ENCODE data around the gene ATP11A. TPM values are rescaled to one million over a fixed set of nuclear protein-coding genes. Genes with fewer than 3 reads are reported as not detected.

Gene ATP11A
- total and polyA plus RNA-seq, 2 experiments from 2014 or later = 12.3 to 52.6 TPM

GRCh38 chr13:112820318-112820717 is 130.5 kb downstream of the ATP11A start:
- Histone ChIP-seq H3K27me3 (ENCODE audit: insufficient read depth) (no peaks in the 10 kb centered on the region), H3K79me2 (replicated peaks; ENCODE audit: insufficient read depth) (no peaks in the 10 kb centered on the region), H3K4me3 (no peak overlapping the region), H3K27ac (ENCODE audit: low read depth) (no peak overlapping the region), H3K9me2 (ENCODE audit: insufficient read depth) (no peaks in the 10 kb centered on the region), H3K4me2 (no peak overlapping the region), H3K36me3 (ENCODE audit: insufficient read depth) (peaks cover 25% of the 10 kb centered on the region), H3K4me1 (ENCODE audit: insufficient read depth) (no peaks in the 10 kb centered on the region), H4K20me1 (replicated peaks; ENCODE audit: insufficient read depth) (peaks cover 5% of the 10 kb centered on the region; the same call in 1 of the 2 replicates), H2AFZ (no peak overlapping the region), H3F3A (replicated peaks; ENCODE audit: low read depth) (no peaks in the 10 kb centered on the region)
- no peak for TF ChIP-seq STAT1 (IDR thresholded peaks at IDR 0.05; ENCODE audit: unreplicated experiment)
- no peak for TF ChIP-seq ETS1 (IDR thresholded peaks at IDR 0.05)
- no peak for TF ChIP-seq REST (IDR thresholded peaks at IDR 0.05; ENCODE audit: unreplicated experiment)
- TF ChIP-seq CREB1 (CRISPR knock-in tag; IDR thresholded peaks at IDR 0.05; ENCODE audit: low read depth) = no peak
- TF ChIP-seq POLR2AphosphoS5 (IDR thresholded peaks at IDR 0.05; ENCODE audit: low read depth) = no peak
- no peak for TF ChIP-seq NANOG (IDR thresholded peaks at IDR 0.05; ENCODE audit: borderline replicate concordance)
- no peak for TF ChIP-seq ZNF331 (CRISPR knock-in tag; IDR thresholded peaks at IDR 0.05; ENCODE audit: low read depth)
- no peak for TF ChIP-seq ZNF462 (CRISPR knock-in tag; IDR thresholded peaks at IDR 0.05)
- TF ChIP-seq ZNF114 (CRISPR knock-in tag; IDR thresholded peaks at IDR 0.05) = no peak
- no peak for TF ChIP-seq EZH2 (IDR thresholded peaks at IDR 0.05; ENCODE audit: low read depth, unreplicated experiment)
- TF ChIP-seq JUNB (IDR thresholded peaks at IDR 0.05; ENCODE audit: unreplicated experiment) = no peak
- no peak for TF ChIP-seq EZH2phosphoT487 (IDR thresholded peaks at IDR 0.05; ENCODE audit: unreplicated experiment)
- TF ChIP-seq CTCF (conservative IDR thresholded peaks at IDR 0.05; ENCODE audit: low read depth in 2 of 2) = no peak
- ATAC-seq = no peak
- Mint-ChIP-seq H3K4me3 (no peak overlapping the region), H3K27ac (no peak overlapping the region), H3K27me3 (ENCODE audit: insufficient read depth, low read depth, poor library complexity) (peaks cover 5% of the 10 kb centered on the region), H3K4me1 (no peaks in the 10 kb centered on the region), H3K36me3 (ENCODE audit: low read depth) (peaks cover 79% of the 10 kb centered on the region), H3K9me3 (peaks cover 23% of the 10 kb centered on the region)
- no peak for DNase-seq (ENCODE audit: low spot score)

Measured in GM23338 (cell line).